SKM-1 (cell line): ENCODE measurements around the gene THOP1.

Experiments
- DNase-seq: peaks from one replicate; lab custom pipeline; 2025; ENCODE audit not compliant: unreplicated experiment; lab: John Stamatoyannopoulos, UW

THOP1 gene

GRCh38 chr19:2761876-2762782 is 23.2 kb upstream of the THOP1 start:
- DNase-seq, result no peak

- DNase-seq, result no peak
These were observed 22.4 kb upstream of the THOP1 start for GRCh38 chr19:2762783-2763496.

- no peak for DNase-seq
These were observed 21.6 kb upstream of the THOP1 start for GRCh38 chr19:2763687-2764086.

GRCh38 chr19:2764945-2765344 is 20.4 kb upstream of the THOP1 start:
- no peak for DNase-seq

GRCh38 chr19:2765376-2765775 is 19.9 kb upstream of the THOP1 start:
- DNase-seq, result no peak

- no peak for DNase-seq
These were observed 18.5 kb upstream of the THOP1 start for GRCh38 chr19:2766594-2767372.

- DNase-seq, result no peak
These were observed 17.6 kb upstream of the THOP1 start for GRCh38 chr19:2767688-2768087.

- no peak for DNase-seq
These were observed 16.8 kb upstream of the THOP1 start for GRCh38 chr19:2768365-2769132.

GRCh38 chr19:2769218-2769617 is 16.1 kb upstream of the THOP1 start:
- no peak for DNase-seq

GRCh38 chr19:2770055-2771013 is 15.0 kb upstream of the THOP1 start:
- DNase-seq, result no peak

- no peak for DNase-seq
These were observed 13.3 kb upstream of the THOP1 start for GRCh38 chr19:2771786-2772674.

GRCh38 chr19:2774083-2774679 is 11.1 kb upstream of the THOP1 start:
- DNase-seq, result no peak

- no peak for DNase-seq
These were observed 10.2 kb upstream of the THOP1 start for GRCh38 chr19:2774953-2775555.

GRCh38 chr19:2775556-2776430 is 9.5 kb upstream of the THOP1 start:
- no peak for DNase-seq

- no peak for DNase-seq
These were observed 7.2 kb upstream of the THOP1 start for GRCh38 chr19:2777952-2778683.

GRCh38 chr19:2779121-2779740 is 6.1 kb upstream of the THOP1 start:
- no peak for DNase-seq
